22Rv1 (cell line): ENCODE results near the gene TRIO.

Source experiments
- CTCF ChIP-seq: fragments of 450-650 bp; IDR thresholded peaks from 2 replicates; pipeline ENCODE4 v1.5.1; 2017; ENCODE audit warnings: mild to moderate bottlenecking
- ZFX ChIP-seq: fragments of 450-650 bp; IDR thresholded peaks from 2 replicates; pipeline ENCODE4 v1.6.1; 2017; ENCODE audit warnings: antibody characterized with exemption, borderline replicate concordance

- TF ChIP-seq CTCF (no peak), ZFX (no peak)
Measured at GRCh38 chr5:14216372-14216771, 73.2 kb downstream of the TRIO start.
